GM19240 (cell line): ENCODE results near the gene ZNF831.

Source experiments
- DNase-seq: peaks from one replicate; pipeline ENCODE4 v3.0.0; 2011; ENCODE audit warnings: low spot score; ENCODE audit not compliant: insufficient read length

ZNF831 gene

GRCh38 chr20:59163631-59164530 is at the start of gene ZNF831:
ZNF831 (plus strand) TSS chr20:59163821; CDS start chr20:59191020, 27,199 bp downstream.
- no peak for DNase-seq

GRCh38 chr20:59117526-59117925 is 46.1 kb upstream of the ZNF831 start:
- DNase-seq = no peak

DNA sequence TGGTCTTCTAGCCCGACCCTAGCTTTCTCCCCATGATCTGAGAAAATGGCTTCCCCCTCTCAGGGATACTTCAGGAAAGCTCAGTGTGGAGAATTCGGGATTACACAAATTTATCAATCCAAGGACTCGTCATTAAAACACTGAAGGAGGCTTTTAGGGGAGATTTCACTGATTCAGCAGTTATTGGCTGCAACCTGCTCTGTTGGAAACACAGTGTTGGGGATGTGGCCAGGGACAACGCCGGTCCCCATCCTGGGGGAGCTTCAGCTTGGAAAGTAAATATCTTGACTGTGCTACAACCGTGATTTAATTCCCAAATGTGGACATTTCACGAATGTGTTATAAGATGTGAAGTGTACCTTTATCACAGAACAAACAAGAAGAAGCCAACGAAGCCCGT is 44.8 kb upstream of the ZNF831 start:
- DNase-seq = no peak

GRCh38 chr20:59120491-59120890 is 43.1 kb upstream of the ZNF831 start:
- no peak for DNase-seq

- no peak for DNase-seq
These were observed 42.7 kb upstream of the ZNF831 start for GRCh38 chr20:59120919-59121318.

- no peak for DNase-seq
These were observed 41.7 kb upstream of the ZNF831 start for GRCh38 chr20:59121714-59122565.

- no peak for DNase-seq
These were observed 41.1 kb upstream of the ZNF831 start for GRCh38 chr20:59122566-59122919.

- DNase-seq = no peak
These were observed 40.5 kb upstream of the ZNF831 start for GRCh38 chr20:59123011-59123677.

GRCh38 chr20:59123678-59124255 is 39.9 kb upstream of the ZNF831 start:
- no peak for DNase-seq

DNA sequence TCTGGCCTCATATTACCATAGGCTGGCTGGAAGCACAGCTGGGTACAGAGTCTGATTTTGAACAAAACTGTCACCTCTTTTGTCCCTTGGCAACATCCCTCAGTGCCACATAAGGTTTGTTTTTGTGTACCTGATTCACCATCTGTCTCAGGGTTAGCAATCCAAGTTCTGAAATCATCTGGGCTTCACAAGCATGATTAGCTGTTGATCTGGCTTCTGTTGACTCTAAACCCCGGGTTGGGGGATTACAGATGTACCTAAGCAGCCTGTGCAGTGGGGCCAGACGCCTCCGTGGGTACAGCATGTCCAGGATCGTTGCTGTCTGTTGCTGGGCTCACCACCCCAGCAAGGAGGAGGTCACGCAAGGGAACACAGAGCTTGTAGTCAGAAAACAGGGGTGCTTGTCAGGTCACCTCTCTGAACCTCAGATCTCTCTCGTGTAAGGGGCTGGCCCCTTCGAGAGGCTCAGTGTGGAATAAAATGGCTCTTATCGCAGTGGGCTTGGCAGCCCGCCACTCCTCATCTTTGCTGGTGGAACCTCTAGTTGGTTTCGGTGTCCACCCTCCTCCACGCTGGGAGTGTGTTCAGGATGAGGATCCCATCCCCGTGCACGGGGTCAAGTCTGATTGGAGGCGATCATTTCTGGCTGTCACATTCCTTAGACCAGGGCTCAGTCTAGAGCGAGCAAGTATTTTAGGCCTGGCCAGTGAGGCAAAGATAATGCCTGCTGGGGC is 39.2 kb upstream of the ZNF831 start:
- DNase-seq = no peak

DNA sequence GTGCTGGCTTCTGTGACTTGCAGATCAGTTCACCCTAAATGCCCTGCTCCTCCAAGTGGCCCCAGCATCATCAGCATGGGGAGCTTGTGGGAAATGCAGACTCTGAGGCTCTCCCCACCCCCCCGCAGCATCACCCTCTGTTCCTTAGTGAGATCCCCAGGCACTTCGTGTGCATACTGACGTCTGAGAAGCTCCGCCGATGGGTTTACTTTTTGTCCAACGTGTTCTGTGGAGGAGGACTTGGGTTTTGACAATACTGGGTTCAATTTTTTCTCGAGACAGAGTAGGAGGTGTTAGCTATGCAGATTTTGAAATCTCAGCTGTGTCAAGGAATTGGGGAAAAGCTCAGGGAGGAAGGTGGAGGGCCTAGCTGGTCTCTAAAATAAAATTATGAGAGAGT is 38.3 kb upstream of the ZNF831 start:
- no peak for DNase-seq

DNA sequence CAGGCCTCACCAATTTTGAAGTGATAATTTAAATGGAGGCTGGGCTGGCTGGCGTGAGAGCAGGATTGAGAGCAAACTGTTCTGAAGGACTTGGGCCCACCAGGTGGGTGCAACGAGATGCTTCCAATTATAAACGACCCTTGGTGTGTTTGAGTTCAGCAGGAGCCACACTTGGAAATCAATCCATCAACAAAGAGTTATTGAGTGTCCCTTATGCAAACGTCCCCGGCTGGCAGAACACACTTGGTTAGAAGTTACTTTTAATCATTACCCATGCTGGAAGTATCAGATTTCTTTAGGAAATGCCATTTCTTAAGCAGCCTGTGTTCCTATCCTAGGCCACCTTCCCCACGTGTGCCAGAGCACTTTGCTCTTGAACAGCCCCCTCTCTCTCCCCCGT is 37.8 kb upstream of the ZNF831 start:
- no peak for DNase-seq

- no peak for DNase-seq
These were observed 35.8 kb upstream of the ZNF831 start for GRCh38 chr20:59127839-59128238.

- no peak for DNase-seq
These were observed 31.9 kb upstream of the ZNF831 start for GRCh38 chr20:59131551-59132285.

DNA sequence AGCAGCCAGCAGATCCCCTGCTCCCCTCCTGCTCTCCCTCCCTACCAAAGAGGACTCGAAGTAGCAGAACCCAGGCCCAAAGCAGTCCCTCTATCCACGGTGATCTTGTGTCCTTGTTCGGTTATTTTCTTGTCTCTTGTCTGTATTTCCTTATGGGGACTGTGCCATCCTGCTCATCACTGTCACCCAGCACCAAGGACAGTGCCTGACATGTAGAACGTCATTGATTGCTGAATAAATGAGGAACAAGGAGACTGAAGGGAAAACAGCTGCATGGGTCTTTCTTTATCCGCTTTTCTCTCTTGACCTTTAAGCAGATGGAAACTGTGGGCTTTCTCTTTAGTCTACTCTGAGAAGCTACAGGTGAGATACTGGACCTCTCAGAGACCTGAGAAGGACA is 29.4 kb upstream of the ZNF831 start:
- DNase-seq = no peak

GRCh38 chr20:59135093-59135492 is 28.5 kb upstream of the ZNF831 start:
- no peak for DNase-seq

- DNase-seq = no peak
These were observed 27.6 kb upstream of the ZNF831 start for GRCh38 chr20:59136027-59136426.

GRCh38 chr20:59137532-59137931 is 26.1 kb upstream of the ZNF831 start:
- no peak for DNase-seq

DNA sequence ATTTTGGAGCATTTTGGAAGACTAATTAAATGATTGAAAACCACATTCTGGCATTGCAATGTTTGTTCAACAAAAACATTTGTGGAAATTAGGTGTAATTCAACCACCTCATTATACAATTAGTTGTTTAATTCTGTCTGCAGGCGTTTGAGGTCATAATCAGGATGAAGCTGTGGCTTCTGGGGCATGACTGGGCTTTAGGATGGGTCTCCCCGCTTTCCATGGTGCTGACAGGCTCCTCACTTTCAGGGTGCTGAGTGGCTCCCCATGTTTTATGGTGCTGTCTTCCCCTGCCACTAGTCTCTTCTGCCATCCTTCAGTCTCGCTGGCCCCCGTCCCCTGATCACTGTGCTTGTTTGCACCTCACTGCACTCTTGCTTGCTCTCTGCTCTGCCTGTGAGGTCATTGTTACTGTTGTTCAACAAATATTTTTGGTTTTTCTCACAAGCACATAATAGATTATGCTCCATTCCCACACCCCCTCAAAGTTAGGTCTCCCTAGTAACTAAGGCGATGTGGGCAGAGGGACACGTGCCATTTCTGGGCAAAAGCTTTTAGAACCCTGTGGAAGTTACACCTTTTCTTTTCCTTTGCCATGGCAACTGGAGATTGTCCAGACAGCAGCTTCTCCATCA is 25.4 kb upstream of the ZNF831 start:
- DNase-seq = no peak

GRCh38 chr20:59139998-59140397 is 23.6 kb upstream of the ZNF831 start:
- DNase-seq = no peak
